Tibial nerve (tissue), 4 donors: Measurements from ENCODE around the gene RAB4A.

Experiments
- EP300 ChIP-seq, 2 donors: sonication (generic); formaldehyde crosslinking; IDR thresholded peaks; one replicate each; pipeline ENCODE4 v1.6.1; 2017; ENCODE audit warnings: antibody characterized with exemption in 2 of 2, mild to moderate bottlenecking in 1 of 2
- POLR2A ChIP-seq, 2 donors: fragments of 450-650 bp; IDR thresholded peaks; one replicate each; pipeline ENCODE4 v1.6.1; 2017; ENCODE audit warnings: antibody characterized with exemption in 2 of 2, mild to moderate bottlenecking in 2 of 2, moderate library complexity in 2 of 2
- TF ChIP-seq, protein P1 (sequence below), 5 experiments: fragments of 200-600 bp in 3 of 5; fragments of 450-650 bp in 2 of 5; sonication (generic) in 3 of 5; IDR thresholded peaks; one replicate each; pipeline ENCODE4 v1.5.1; 2016 to 2019; ENCODE audit warnings: antibody characterized with exemption in 5 of 5, mild to moderate bottlenecking in 3 of 5, moderate library complexity in 2 of 5

DNA sequence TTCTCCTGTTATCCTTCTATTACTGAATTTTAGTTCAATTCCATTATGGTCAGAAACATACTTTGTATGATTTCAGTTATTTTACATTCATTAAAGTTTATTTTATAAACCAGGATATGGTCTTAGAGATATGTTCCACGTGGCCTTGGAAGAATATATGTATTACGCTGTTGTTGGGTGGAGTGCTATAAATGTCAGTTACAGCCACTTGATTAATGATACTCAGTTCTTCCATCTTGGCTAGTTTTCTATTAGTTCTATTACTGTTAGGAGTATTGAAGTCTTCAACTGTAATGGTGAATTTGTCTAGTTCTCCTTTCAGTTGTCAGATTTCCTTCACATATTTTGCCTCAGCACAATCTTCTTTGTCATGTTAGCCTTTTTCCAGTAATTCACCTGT, 45.3 kb downstream of the RAB4A start:
- TF ChIP-seq EP300 (IDR thresholded peaks at IDR 0.05), result no peak
- TF ChIP-seq, protein P1, sequence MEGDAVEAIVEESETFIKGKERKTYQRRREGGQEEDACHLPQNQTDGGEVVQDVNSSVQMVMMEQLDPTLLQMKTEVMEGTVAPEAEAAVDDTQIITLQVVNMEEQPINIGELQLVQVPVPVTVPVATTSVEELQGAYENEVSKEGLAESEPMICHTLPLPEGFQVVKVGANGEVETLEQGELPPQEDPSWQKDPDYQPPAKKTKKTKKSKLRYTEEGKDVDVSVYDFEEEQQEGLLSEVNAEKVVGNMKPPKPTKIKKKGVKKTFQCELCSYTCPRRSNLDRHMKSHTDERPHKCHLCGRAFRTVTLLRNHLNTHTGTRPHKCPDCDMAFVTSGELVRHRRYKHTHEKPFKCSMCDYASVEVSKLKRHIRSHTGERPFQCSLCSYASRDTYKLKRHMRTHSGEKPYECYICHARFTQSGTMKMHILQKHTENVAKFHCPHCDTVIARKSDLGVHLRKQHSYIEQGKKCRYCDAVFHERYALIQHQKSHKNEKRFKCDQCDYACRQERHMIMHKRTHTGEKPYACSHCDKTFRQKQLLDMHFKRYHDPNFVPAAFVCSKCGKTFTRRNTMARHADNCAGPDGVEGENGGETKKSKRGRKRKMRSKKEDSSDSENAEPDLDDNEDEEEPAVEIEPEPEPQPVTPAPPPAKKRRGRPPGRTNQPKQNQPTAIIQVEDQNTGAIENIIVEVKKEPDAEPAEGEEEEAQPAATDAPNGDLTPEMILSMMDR (IDR thresholded peaks at IDR 0.05), result no peak
- TF ChIP-seq POLR2A (IDR thresholded peaks at IDR 0.05), result no peak
